ENCODE measurements around the gene CTDNEP1. TPM values are rescaled to one million over a fixed set of nuclear protein-coding genes. Genes with fewer than 3 reads are reported as not detected.
"Not testable (repeated sequence)": the region's sequence is repeated elsewhere in the genome, so short reads cannot be mapped to it uniquely, and the experiment has no call there.

The CTDNEP1 gene
- total RNA-seq, 1 donor from 2014 or later = 96.0 TPM

GRCh38 chr17:7246779-7247178 lies 4.8 kb downstream of the CTDNEP1 start:
- Histone ChIP-seq H3K4me3 (ENCODE audit: low read depth, low read length) (no peak overlapping the region), H3K27me3 (ENCODE audit: control insufficient read depth, insufficient read depth, low read length) (no peaks in the 10 kb centered on the region), H3K36me3 (ENCODE audit: control insufficient read depth, insufficient read depth, low read length) (no peaks in the 10 kb centered on the region)
- TF ChIP-seq, protein P1, sequence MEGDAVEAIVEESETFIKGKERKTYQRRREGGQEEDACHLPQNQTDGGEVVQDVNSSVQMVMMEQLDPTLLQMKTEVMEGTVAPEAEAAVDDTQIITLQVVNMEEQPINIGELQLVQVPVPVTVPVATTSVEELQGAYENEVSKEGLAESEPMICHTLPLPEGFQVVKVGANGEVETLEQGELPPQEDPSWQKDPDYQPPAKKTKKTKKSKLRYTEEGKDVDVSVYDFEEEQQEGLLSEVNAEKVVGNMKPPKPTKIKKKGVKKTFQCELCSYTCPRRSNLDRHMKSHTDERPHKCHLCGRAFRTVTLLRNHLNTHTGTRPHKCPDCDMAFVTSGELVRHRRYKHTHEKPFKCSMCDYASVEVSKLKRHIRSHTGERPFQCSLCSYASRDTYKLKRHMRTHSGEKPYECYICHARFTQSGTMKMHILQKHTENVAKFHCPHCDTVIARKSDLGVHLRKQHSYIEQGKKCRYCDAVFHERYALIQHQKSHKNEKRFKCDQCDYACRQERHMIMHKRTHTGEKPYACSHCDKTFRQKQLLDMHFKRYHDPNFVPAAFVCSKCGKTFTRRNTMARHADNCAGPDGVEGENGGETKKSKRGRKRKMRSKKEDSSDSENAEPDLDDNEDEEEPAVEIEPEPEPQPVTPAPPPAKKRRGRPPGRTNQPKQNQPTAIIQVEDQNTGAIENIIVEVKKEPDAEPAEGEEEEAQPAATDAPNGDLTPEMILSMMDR (IDR thresholded peaks at IDR 0.05; ENCODE audit: insufficient read depth, low read length, poor library complexity, severe bottlenecking) = no peak
- DNase-seq (ENCODE audit: low read depth) = no peak

DNA sequence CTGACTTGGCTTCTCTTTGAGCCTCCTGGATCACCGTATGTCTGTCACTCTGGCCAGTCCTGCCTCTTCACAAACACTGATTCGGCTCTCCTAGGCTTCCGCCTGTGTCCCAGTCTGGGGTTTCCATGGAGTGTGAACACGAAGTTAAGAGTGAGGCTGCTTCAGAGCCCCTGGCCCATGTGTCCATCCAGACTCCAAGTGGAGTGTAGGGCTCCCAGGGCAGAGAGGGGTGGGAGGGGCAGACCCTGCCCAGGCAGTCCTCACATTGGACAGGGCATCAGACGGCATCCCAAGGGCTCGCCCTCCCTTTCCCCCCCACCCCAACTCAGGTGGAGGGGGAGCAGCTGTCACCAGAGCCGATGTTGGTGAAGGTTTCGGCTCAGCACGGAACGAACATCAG lies 7.7 kb downstream of the CTDNEP1 start:
- not testable (repeated sequence) for H3K36me3 ChIP-seq (ENCODE audit: control insufficient read depth, insufficient read depth, low read length); H3K27me3 ChIP-seq (ENCODE audit: control insufficient read depth, insufficient read depth, low read length); DNase-seq (ENCODE audit: low read depth); H3K4me3 ChIP-seq (ENCODE audit: low read depth, low read length)

- H3K4me3 ChIP-seq (ENCODE audit: low read depth, low read length) = peak overlapping the region; percentile 89
- TF ChIP-seq, protein P1 (IDR thresholded peaks at IDR 0.05; ENCODE audit: insufficient read depth, low read length, poor library complexity, severe bottlenecking) = no peak
- no peaks in the 10 kb centered on the region for H3K36me3 ChIP-seq (ENCODE audit: control insufficient read depth, insufficient read depth, low read length)
- no peaks in the 10 kb centered on the region for H3K27me3 ChIP-seq (ENCODE audit: control insufficient read depth, insufficient read depth, low read length)
- DNase-seq (ENCODE audit: low read depth) = no peak
These were observed 8.1 kb downstream of the CTDNEP1 start for GRCh38 chr17:7243453-7243729.

GRCh38 chr17:7242717-7243452 lies 8.6 kb downstream of the CTDNEP1 start:
- TF ChIP-seq, protein P1 (IDR thresholded peaks at IDR 0.05; ENCODE audit: insufficient read depth, low read length, poor library complexity, severe bottlenecking) = no peak
- H3K27me3 ChIP-seq (ENCODE audit: control insufficient read depth, insufficient read depth, low read length) = no peaks in the 10 kb centered on the region
- H3K4me3 ChIP-seq (ENCODE audit: low read depth, low read length) = peak overlapping the region; percentile 89
- H3K36me3 ChIP-seq (ENCODE audit: control insufficient read depth, insufficient read depth, low read length) = no peaks in the 10 kb centered on the region
- no peak for DNase-seq (ENCODE audit: low read depth)

GRCh38 chr17:7241783-7242716 lies 9.5 kb downstream of the CTDNEP1 start, which contains the start of gene GABARAP:
Gene GABARAP (minus strand): TSS chr17:7242449. CDS start chr17:7242330, 119 bp downstream.
- H3K36me3 ChIP-seq (ENCODE audit: control insufficient read depth, insufficient read depth, low read length) = no peaks in the 10 kb centered on the region

More at GRCh38 chr17:7241783-7242716, 9.5 kb downstream of the CTDNEP1 start, which contains the start of gene GABARAP:
- Histone ChIP-seq H3K4me3 (ENCODE audit: low read depth, low read length) (peak within 1 kb of the TSS; percentile 89), H3K27me3 (ENCODE audit: control insufficient read depth, insufficient read depth, low read length) (no peaks in the 10 kb centered on the region)
- no peak for DNase-seq (ENCODE audit: low read depth)
- TF ChIP-seq, protein P1 (IDR thresholded peaks at IDR 0.05; ENCODE audit: insufficient read depth, low read length, poor library complexity, severe bottlenecking) = no peak

Measured in kidney epithelial cell (primary cell).